Globus pallidus (tissue), 1 donor: ENCODE data around the gene CFAP73.
"Not testable (repeated sequence)": the region's sequence is repeated elsewhere in the genome, so short reads cannot be mapped to it uniquely, and the experiment has no call there.

ENCODE experiments used
- DNase-seq: peaks from one replicate; pipeline ENCODE4 v3.0.0-alpha.2; 2015; ENCODE audit warnings: low spot score

CFAP73 gene

GRCh38 chr12:113191227-113191626 is 41.7 kb downstream of the CFAP73 start:
- no peak for DNase-seq

- DNase-seq: no peak
Measured at GRCh38 chr12:113194971-113195391, 45.5 kb downstream of the CFAP73 start.

- DNase-seq: no peak
Measured at GRCh38 chr12:113195598-113195997, 46.1 kb downstream of the CFAP73 start.

GRCh38 chr12:113196582-113196981 is 47.1 kb downstream of the CFAP73 start:
- DNase-seq: no peak

- DNase-seq: peak; percentile 82
Measured at GRCh38 chr12:113196990-113197389, 47.5 kb downstream of the CFAP73 start.

GRCh38 chr12:113197518-113198077 is 48.1 kb downstream of the CFAP73 start:
- no peak for DNase-seq

GRCh38 chr12:113198296-113198695 is 48.8 kb downstream of the CFAP73 start:
- DNase-seq: no peak

- DNase-seq: no peak
Measured at GRCh38 chr12:113200021-113200797, 50.7 kb downstream of the CFAP73 start.

- no peak for DNase-seq
Measured at GRCh38 chr12:113201187-113202177, 52.0 kb downstream of the CFAP73 start.

GRCh38 chr12:113202300-113203075 is 53.0 kb downstream of the CFAP73 start:
- no peak for DNase-seq

- DNase-seq: no peak
Measured at GRCh38 chr12:113203852-113204760, 54.6 kb downstream of the CFAP73 start.

- DNase-seq: no peak
Measured at GRCh38 chr12:113204804-113205203, 55.3 kb downstream of the CFAP73 start.

GRCh38 chr12:113206802-113207201 is 57.3 kb downstream of the CFAP73 start:
- not testable (repeated sequence) for DNase-seq

GRCh38 chr12:113207613-113208040 is 58.1 kb downstream of the CFAP73 start:
- DNase-seq: no peak

GRCh38 chr12:113208041-113208934 is 58.8 kb downstream of the CFAP73 start:
- peak; percentile 43 for DNase-seq
